ENCODE data around the gene MTMR12. TPM values are rescaled to one million over a fixed set of nuclear protein-coding genes. Genes with fewer than 3 reads are reported as not detected.
"Not testable (repeated sequence)": the region's sequence is repeated elsewhere in the genome, so short reads cannot be mapped to it uniquely, and the experiment has no call there.

Gene MTMR12
- total RNA-seq, 2 donors from 2014 or later = 19.6 to 24.9 TPM

DNA sequence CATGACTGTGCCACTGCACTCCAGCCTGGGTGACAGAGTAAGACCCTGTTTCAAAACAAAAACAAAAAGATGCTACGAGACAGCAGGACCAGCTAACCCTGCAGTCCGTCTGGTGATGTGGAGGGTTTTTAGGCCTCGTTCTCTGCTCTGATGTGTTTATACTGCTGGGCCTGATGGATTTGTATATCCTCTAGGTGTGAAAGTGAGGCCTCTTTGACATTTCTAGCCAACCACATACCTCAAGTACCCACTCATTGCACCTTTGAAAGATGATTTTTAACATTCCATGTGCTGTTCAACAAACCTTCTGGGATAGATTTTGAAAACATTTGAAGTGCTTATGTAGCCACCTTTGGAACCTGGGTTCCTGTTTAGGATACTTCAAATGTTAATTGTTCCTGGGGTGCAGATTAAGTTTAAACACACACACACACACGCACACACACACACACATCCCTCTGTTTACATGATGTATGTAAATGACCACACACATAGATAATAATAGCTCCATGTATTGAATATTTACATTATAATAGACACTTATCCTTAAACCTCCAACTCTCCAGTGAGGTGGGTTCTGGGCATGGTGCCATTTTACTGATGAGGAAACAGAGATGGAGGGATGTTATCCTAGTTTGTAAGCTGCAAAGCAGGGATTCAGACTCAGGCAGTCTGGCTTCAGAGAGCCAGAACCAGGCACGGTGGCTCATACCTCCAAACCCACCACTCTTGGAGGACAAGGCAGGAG lies 89.8 kb downstream of the MTMR12 start:
- DNase-seq (no peak), ATAC-seq (no peak)
- intact Hi-C loops (cut with DNase I) = no loop called here

DNA sequence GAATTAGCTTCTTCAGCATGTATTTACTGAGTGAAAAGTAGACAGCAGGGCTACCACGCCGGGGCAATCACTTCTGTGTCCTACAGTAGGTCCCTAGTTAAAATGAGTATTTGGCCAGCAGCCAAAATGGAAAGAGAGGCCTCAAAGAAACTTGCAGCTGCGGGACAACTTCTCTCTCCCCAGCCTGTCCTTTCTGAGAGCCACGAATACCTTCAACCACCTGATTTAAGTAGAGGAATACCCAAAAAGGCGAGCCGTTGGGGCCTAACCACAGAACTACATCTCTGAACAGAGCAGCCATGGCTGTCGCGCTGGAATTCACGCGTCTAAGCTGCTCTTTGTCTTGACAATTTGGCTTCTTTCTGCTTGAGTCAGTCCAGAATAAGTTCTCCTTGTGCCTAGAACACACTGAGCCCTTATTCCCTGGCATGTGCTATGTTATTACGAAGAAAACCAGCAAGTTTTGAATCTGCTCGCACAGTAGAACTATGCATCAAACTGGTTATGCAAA lies 94.8 kb downstream of the MTMR12 start:
- intact Hi-C loops (cut with DNase I) = no loop called here
- DNase-seq (no peak), ATAC-seq (peak; percentile 68 to 75)

DNA sequence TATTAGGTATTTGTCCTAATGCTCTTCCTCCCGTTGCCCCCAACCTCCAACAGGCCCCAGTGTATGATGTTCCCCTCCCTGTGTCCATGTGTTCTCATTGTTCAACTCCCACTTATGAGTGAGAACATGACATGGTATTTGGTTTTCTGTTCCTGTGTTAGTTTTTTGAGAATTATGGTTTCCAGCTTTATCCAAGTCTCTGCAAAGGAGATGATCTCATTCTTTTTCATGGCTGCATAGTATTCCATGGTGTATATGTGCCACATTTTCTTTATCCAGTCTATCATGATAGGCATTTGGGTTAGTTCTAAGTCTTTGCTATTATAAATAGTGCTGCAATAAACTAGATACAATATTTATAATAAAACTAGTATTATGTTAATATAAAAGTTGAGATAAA lies 98.4 kb downstream of the MTMR12 start:
- DNase-seq; intact Hi-C loops (cut with DNase I); ATAC-seq: not testable (repeated sequence)

DNA sequence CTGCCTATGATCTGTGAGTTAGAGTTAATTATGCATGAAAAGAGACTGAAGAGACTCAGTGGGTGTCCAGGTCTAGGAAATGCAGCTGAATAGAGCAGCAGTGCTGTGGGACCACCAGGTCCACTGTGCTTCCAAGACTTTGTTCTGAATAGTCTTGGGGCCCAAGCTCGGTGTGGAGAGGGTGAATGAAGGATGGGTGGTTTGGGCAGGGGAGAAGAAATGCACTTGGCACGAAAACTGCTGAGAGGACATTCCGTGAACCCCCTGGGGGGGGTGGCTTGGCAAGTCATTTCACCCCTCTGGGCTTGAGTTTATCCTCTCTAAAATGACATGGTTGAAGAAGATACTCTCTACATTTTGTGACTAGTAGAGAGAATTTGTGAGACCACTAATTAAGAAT lies 102.6 kb downstream of the MTMR12 start:
- ATAC-seq (no peak), DNase-seq (no peak)
- intact Hi-C loops (cut with DNase I) = no loop called here

DNA sequence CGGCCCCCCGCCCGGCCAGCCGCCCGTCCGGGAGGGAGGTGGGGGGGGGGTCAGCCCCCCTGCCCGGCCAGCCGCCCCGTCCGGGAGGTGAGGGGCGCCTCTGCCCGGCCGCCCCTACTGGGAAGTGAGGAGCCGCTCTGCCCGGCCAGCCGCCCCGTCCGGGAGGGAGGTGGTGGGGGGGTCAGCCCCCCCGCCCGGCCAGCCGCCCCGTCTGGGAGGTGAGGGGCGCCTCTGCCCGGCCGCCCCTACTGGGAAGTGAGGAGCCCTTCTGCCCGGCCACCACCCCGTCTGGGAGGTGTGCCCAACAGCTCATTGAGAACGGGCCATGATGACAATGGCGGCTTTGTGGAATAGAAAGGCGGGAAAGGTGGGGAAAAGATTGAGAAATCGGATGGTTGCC lies 103.9 kb downstream of the MTMR12 start:
- ATAC-seq; intact Hi-C loops (cut with DNase I); DNase-seq: not testable (repeated sequence)

DNA sequence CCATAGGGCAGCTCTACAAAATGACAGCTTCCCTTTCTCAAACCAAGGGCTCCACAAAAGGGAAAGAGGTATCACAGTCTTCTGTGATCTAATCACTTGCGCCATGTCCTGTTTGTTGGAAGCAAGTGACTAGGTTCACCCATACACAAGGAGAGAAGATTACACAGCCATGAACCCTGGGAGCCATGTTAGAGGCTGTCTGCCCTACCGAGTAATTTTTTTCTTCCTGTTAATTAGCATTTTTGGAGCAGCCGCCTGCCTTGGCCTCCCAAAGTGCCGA lies 105.4 kb downstream of the MTMR12 start:
- ATAC-seq (no peak), DNase-seq (no peak)
- intact Hi-C loops (cut with DNase I) = no loop called here

DNA sequence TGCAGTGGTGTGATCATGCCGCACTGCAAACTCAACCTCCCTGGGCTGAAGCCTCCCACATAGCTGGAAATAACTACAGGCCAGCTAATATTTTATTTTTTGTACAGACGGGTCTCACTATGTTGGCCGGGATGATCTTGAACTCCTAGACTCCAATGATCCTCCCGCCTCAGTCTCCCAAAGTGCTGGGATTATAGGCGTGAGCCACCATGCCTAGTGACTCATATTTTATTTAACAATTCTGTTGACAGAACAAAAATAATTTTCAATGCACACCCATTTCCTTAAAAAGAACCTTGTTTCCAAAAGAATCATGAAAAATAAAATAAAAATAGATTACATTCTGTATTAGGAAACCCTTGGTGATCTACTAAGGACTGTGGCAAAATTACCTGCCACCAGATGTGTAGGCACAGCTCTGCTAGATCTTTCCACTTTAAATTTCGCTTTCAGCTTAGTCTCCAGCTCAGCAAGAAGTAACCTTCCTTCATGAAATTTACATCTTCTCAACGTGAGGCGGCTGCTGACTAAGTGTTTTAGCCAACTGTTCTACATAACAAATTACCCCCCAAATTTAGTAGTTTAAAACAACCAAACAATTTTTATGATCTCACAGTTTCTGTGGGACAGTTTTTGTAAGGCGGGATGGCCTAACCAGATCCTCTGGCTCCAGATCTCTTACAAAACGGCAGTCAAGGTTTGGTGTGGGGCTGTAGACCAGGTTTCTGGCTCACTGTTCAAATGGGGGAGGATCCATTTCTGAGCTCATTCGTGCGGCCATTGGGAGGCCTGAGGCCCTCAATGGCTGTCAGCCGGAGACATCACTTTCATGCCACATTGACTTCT lies 106.0 kb downstream of the MTMR12 start:
- no peak for ATAC-seq
- DNase-seq = no peak
- intact Hi-C loops (cut with DNase I) = no loop called here

DNA sequence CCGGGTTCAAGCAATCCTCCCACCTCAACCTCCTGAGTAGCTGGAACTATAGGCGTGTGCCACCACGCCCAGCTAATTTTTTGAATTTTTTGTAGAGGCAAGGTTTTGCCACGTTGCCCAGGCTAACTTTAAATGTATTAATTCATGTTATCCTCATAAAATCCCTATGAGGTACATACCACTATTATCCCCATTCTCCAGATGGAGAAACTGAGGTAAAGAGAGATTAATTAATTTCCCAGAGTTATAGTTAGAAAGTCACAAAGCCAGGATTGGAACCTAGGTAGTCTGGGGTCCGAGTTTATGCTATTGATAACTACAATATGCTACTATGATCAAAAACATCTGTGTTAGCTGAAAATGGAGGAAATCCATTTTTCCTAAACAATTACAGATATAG lies 106.7 kb downstream of the MTMR12 start:
- intact Hi-C loops (cut with DNase I) = no loop called here
- ATAC-seq (no peak), DNase-seq (no peak)

DNA sequence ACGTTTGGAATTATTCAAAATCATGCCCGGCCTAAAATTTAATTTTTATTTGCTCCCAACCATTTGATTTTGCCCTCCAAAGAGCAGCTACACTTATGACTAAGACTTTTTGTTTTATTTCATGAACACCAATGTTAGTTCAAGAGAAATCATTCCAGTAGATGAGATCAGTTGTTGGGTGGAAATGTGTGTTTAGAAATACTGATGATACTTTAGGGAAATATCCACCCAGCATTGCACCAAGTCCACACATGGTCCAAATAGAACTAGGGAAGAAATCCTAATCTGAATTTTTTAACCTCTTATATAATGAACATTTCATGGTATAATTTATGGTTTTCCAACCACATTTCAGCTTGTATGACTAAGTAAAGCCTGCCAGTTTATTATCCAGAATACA lies 110.3 kb downstream of the MTMR12 start:
- ATAC-seq = peak; percentile 53 to 57
- intact Hi-C loops (cut with DNase I) = no loop called here
- no peak for DNase-seq

DNA sequence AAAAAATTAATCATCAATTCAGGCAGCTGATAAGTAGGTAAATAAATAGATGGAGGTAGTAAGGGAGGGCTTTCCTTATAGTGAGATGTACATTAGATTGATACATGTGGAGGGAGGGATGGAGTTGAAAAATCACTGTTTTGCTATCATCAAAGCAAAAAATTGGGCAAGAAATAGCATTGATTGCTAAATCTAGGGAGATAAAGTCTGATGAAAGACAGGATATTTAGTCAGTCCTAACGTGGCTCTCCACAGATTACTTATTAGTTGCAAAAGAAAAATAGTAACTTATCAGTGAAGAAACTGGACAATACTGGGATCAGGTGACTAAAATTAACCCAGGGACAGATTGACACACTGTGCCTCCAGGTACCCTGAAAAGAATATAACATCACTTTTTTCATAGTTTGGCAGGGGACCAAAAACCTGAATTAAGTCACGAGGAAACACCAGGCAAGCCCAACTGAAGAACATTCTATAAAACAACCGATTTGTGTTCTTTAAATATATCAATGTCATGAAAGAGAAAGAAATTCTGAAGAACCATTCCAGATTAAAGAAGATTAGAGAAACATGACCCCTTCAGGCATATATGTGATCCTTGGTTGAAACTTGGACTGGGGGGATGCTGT lies 111.5 kb downstream of the MTMR12 start:
- ATAC-seq = peak in 1 of 2 donors; percentile 20

DNA sequence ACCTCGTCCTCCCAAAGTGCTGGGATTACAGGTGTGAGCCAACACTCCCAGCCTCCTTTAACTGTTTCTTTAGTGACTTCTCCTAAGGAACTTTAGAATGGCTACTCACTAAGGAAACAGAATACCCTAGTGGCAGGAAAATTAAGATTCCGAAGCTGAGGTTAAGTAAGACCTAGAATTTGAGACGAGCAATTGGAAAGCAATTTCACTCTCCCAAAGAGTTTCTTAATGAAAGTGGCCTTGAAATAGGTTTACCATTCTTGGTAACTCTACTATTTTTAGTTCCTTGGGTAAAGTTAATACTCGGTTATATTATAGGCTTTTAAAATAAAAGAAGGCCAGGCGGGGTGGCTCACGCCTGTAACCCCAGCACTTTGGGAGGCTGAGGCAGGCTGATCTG lies 115.7 kb downstream of the MTMR12 start:
- intact Hi-C loops (cut with DNase I) = no loop called here
- no peak for DNase-seq
- no peak for ATAC-seq

More for the DNA sequence above, 111.5 kb downstream of the MTMR12 start:
- intact Hi-C loops (cut with DNase I) = no loop called here
- DNase-seq = no peak

DNA sequence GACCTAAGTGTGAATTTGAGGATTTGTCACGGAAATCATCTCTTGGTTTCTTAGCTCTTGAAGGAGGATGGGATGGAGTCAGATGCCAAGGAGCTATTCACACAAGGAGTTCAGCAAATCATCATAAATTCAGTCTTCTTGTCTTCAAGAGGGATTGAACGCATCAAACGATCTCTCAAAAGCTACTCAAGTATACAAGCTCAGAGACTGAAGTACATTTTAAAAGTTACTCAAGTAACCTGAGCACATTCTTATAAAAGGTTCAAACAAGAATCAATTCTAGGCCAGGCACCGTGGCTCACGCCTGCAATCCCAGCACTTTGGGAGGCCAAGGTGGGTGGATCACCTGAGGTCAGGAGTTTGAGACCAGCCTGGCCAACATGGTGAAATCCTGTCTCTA lies 117.5 kb downstream of the MTMR12 start:
- intact Hi-C loops (cut with DNase I) = no loop called here
- DNase-seq (no peak), ATAC-seq (no peak)

DNA sequence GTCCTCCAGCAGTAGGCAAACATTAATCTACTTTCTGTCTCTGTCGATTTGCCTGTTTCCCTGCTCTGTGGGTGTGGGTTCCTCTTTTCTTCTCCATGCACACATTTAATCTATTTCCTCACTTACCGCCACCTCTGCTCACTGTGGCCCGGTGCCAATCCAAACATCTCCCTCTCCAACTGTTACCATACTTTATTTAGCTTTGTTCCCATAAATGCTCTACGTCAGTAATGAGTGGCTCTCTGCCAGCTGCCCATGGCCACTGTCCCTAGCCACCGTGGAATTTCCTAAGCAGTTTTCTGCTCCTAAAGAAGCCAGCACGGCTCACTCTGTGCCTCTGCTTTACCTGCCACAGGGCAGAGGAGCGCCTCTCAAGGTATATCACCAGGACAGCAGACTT lies 119.1 kb downstream of the MTMR12 start:
- ATAC-seq = peak; percentile 76 to 81
- intact Hi-C loops (cut with DNase I) = no loop called here
- peak; percentile 94 for DNase-seq

DNA sequence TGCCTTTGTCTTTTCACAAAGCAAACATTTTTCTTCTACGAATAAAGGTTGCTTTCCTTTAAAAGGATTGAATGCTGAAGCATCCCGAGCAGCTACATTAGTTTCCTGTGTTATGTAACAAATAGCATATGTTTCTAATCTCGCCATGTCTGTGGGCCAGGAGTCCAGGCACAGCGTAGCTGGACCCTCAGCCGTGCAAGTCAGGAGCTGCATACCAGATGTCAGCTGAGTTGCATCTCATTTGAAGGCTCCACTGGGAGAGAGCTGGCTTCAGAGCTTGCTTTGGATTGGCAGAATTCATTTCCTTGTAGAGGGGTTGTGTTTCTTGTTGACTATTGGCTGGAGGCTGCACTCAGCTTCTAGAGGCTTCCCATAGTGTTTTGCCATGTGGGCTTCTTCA lies 122.6 kb downstream of the MTMR12 start:
- DNase-seq (no peak), ATAC-seq (peak; percentile 90 to 91)
- intact Hi-C loops (cut with DNase I) = no loop called here

DNA sequence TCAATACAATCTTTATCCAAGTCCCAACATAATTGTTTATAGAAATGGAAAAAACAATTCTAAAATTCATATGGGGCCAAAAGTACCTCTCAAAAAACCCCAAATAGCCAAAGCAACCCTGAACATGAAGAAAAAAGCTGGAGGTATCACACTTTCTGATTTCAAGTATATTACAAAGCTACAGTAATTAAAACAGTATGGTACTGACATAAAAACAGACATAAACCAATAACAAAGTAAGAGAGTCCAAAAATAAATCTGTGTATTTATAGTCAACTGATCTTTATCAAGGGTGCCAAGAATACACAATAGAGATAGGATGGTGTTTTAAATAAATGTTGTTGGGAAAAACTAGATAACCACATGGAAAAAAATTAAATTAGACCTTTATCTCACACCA lies 125.1 kb downstream of the MTMR12 start:
- no peak for ATAC-seq
- no peak for DNase-seq
- intact Hi-C loops (cut with DNase I) = no loop called here

DNA sequence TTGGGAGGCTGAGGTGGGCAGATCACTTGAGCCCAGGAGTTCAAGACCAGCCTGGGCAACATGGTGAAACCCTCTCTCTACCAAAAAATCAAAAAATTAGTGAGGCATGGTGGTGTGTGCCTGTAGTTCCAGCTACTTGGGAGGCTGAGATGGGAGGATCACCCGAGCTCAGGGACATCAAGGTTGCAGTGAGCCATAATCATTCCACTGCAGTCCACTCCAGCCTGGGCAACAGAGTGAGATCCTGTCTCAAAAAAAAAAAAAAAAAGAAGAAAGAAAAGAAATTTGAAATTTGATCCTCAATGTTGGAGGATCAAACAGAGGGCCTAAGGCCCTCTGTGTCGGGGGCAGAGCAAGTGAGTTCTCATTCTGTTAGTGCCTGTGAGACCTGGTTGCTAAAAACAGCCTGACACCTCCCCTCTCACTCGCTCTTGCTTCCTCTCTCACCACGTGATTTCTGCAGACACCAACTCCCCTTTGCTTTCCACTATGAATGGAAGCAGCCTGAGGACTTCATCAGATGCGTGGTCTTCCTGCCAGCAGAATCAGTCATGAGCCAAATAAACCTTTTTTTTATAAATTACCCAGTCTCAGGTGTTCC lies 130.2 kb downstream of the MTMR12 start:
- intact Hi-C loops (cut with DNase I) = no loop called here
- DNase-seq = no peak
- ATAC-seq = peak; percentile 74
